Measurements from ENCODE around the gene SLC25A19. TPM values are rescaled to one million over a fixed set of nuclear protein-coding genes. Genes with fewer than 3 reads are reported as not detected.

The SLC25A19 gene
- total RNA-seq, 1 donor from 2014 or later: 1.0 TPM

- Histone ChIP-seq H3K4me1 (ENCODE audit: control insufficient read depth in 3 of 3, insufficient read depth in 3 of 3, low read length in 3 of 3) (peaks cover 2 to 5% (median 5%) of the 10 kb centered on the region in 3 donors), H3K36me3 (ENCODE audit: control insufficient read depth in 3 of 3, insufficient read depth in 3 of 3, low read length in 3 of 3) (peaks cover 20 to 28% (median 21%) of the 10 kb centered on the region in 3 donors), H3K27me3 (ENCODE audit: control insufficient read depth in 3 of 3, insufficient read depth in 3 of 3, low read length in 3 of 3) (no peaks in the 10 kb centered on the region), H3K9ac (ENCODE audit: low read depth in 1 of 3, low read length in 3 of 3) (no peak overlapping the region), H3K27ac (ENCODE audit: low read depth, low read length) (no peak overlapping the region), H3K9me3 (ENCODE audit: control insufficient read depth in 3 of 3, low read length in 3 of 3) (no peaks in the 10 kb centered on the region), H3K4me3 (ENCODE audit: low read length in 3 of 3) (no peak overlapping the region)
Measured at GRCh38 chr17:75319904-75320691, 30.9 kb upstream of the SLC25A19 start.

DNA sequence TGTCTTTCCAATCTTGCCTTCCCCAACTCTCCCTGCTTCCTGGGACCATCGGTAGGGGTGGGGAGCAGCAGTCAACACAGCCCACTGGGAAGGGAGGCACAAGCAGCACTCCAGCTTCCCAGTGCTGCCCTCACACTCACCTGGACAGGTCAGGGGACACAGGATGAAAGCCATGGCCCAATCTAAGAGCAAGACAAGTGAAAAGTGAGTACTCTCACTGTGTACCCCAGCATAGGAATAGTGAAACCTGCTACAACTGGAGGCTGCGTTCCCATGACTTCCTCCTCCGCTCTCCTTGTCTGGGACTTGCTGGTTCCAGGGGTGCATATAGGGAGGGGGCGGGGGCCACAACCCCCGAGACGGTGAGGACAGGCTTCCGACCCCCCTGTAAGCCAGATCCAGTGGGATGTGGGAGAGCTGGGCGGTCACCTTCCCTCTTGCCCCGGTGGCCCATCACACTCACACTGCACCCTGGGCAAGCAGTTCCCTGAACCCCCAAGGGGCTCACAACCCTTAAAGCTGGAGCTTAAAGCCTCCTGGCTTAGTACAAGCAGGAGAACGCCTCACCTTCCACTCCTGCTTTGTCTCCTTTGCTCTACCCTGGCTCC, 29.5 kb upstream of the SLC25A19 start:
- no peaks in the 10 kb centered on the region for H3K9me3 ChIP-seq (ENCODE audit: control insufficient read depth in 3 of 3, low read length in 3 of 3)
- peaks cover 4 to 5% (median 5%) of the 10 kb centered on the region in 3 donors for H3K4me1 ChIP-seq (ENCODE audit: control insufficient read depth in 3 of 3, insufficient read depth in 3 of 3, low read length in 3 of 3)
- no peak overlapping the region for H3K9ac ChIP-seq (ENCODE audit: low read depth in 1 of 3, low read length in 3 of 3)
- peaks cover 20 to 28% (median 21%) of the 10 kb centered on the region in 3 donors for H3K36me3 ChIP-seq (ENCODE audit: control insufficient read depth in 3 of 3, insufficient read depth in 3 of 3, low read length in 3 of 3)
- H3K27me3 ChIP-seq (ENCODE audit: control insufficient read depth in 3 of 3, insufficient read depth in 3 of 3, low read length in 3 of 3): no peaks in the 10 kb centered on the region
- H3K27ac ChIP-seq (ENCODE audit: low read depth, low read length): no peak overlapping the region
- no peak overlapping the region for H3K4me3 ChIP-seq (ENCODE audit: low read length in 3 of 3)

DNA sequence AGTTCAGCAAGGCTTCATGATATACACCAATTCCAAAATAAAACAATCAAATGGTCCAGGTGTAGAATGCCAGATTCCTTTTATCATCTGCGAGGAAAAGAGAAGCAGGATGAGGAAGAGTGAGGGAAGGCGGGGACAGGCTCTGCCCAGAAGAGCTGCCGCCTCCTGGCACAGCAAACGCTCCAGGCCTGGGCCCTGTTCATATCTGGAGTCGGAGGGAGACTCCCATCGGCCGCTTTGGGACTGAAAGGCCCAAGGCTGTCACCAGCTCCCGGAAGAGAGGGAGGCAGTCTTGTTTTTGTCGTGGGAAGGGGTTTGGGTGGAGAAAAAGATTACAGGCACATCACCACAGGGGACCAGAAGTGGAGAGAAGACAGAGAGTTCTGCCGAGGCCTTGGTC, 29.0 kb upstream of the SLC25A19 start:
- Histone ChIP-seq H3K27me3 (ENCODE audit: control insufficient read depth in 3 of 3, insufficient read depth in 3 of 3, low read length in 3 of 3) (no peaks in the 10 kb centered on the region), H3K4me3 (ENCODE audit: low read length in 3 of 3) (no peak overlapping the region), H3K4me1 (ENCODE audit: control insufficient read depth in 3 of 3, insufficient read depth in 3 of 3, low read length in 3 of 3) (peaks cover under 1 to 3% (median 2%) of the 10 kb centered on the region in 3 donors), H3K27ac (ENCODE audit: low read depth, low read length) (no peak overlapping the region), H3K9ac (ENCODE audit: low read depth in 1 of 3, low read length in 3 of 3) (no peak overlapping the region), H3K36me3 (ENCODE audit: control insufficient read depth in 3 of 3, insufficient read depth in 3 of 3, low read length in 3 of 3) (peaks cover 20 to 28% (median 21%) of the 10 kb centered on the region in 3 donors), H3K9me3 (ENCODE audit: control insufficient read depth in 3 of 3, low read length in 3 of 3) (no peaks in the 10 kb centered on the region)

DNA sequence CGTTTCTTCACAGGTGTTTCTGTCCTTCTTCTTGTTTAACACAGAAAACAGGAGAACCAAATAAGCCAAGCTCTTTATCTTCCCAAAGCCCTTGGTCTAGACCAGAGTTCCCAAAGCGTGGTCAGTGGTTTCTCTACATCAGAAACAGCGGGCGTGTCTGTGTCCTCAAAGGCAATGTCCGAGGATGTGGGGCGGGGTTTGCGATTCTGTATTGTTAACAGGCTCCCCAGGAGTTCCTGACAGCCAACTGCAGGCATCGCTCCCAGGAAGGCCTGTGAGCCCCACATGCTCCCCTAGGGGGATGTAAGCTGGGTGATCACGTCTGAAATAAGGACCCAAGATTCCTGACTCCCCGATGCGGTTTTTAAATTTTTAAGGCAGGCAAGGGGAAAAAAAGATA, 28.4 kb upstream of the SLC25A19 start:
- H3K27me3 ChIP-seq (ENCODE audit: control insufficient read depth in 3 of 3, insufficient read depth in 3 of 3, low read length in 3 of 3): no peaks in the 10 kb centered on the region
- no peak overlapping the region for H3K4me3 ChIP-seq (ENCODE audit: low read length in 3 of 3)
- H3K9me3 ChIP-seq (ENCODE audit: control insufficient read depth in 3 of 3, low read length in 3 of 3): no peaks in the 10 kb centered on the region
- peaks cover 20 to 28% (median 21%) of the 10 kb centered on the region in 3 donors for H3K36me3 ChIP-seq (ENCODE audit: control insufficient read depth in 3 of 3, insufficient read depth in 3 of 3, low read length in 3 of 3)
- H3K9ac ChIP-seq (ENCODE audit: low read depth in 1 of 3, low read length in 3 of 3): no peak overlapping the region
- H3K4me1 ChIP-seq (ENCODE audit: control insufficient read depth in 3 of 3, insufficient read depth in 3 of 3, low read length in 3 of 3): peaks cover 0 to 5% (median 2%) of the 10 kb centered on the region in 3 donors
- H3K27ac ChIP-seq (ENCODE audit: low read depth, low read length): no peak overlapping the region

DNA sequence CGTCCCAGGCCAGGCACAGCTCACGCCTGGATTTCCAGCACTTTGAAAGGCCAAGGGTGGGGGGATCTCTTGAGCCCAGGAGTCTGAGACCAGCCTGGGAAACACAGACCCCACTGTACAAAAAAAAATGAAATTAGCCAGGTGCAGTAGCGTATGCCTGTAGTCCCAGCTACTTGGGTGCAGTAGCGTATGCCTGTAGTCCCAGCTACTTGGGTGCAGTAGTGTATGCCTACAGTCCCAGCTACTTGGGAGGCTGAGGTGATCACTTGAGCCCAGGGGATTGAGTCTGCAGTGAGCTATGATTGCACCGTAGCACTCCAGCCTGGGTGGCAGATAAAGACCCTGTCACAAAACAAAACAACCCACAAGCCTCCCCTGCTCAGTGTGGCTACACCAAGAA, 27.0 kb upstream of the SLC25A19 start:
- Histone ChIP-seq H3K9me3 (ENCODE audit: control insufficient read depth in 3 of 3, low read length in 3 of 3) (no peaks in the 10 kb centered on the region), H3K4me3 (ENCODE audit: low read length in 3 of 3) (no peak overlapping the region), H3K36me3 (ENCODE audit: control insufficient read depth in 3 of 3, insufficient read depth in 3 of 3, low read length in 3 of 3) (peaks cover 14 to 20% (median 15%) of the 10 kb centered on the region in 3 donors), H3K9ac (ENCODE audit: low read depth in 1 of 3, low read length in 3 of 3) (no peak overlapping the region), H3K4me1 (ENCODE audit: control insufficient read depth in 3 of 3, insufficient read depth in 3 of 3, low read length in 3 of 3) (peaks cover 0 to 5% (median 2%) of the 10 kb centered on the region in 3 donors), H3K27me3 (ENCODE audit: control insufficient read depth in 3 of 3, insufficient read depth in 3 of 3, low read length in 3 of 3) (no peaks in the 10 kb centered on the region), H3K27ac (ENCODE audit: low read depth, low read length) (no peak overlapping the region)

GRCh38 chr17:75315541-75316243, 26.5 kb upstream of the SLC25A19 start:
- peaks cover 9 to 17% (median 12%) of the 10 kb centered on the region in 3 donors for H3K36me3 ChIP-seq (ENCODE audit: control insufficient read depth in 3 of 3, insufficient read depth in 3 of 3, low read length in 3 of 3)
- no peaks in the 10 kb centered on the region for H3K9me3 ChIP-seq (ENCODE audit: control insufficient read depth in 3 of 3, low read length in 3 of 3)
- no peak overlapping the region for H3K9ac ChIP-seq (ENCODE audit: low read depth in 1 of 3, low read length in 3 of 3)
- H3K4me1 ChIP-seq (ENCODE audit: control insufficient read depth in 3 of 3, insufficient read depth in 3 of 3, low read length in 3 of 3): peaks cover 0 to 5% (median 2%) of the 10 kb centered on the region in 3 donors
- no peaks in the 10 kb centered on the region for H3K27me3 ChIP-seq (ENCODE audit: control insufficient read depth in 3 of 3, insufficient read depth in 3 of 3, low read length in 3 of 3)
- H3K4me3 ChIP-seq (ENCODE audit: low read length in 3 of 3): no peak overlapping the region
- H3K27ac ChIP-seq (ENCODE audit: low read depth, low read length): no peak overlapping the region

- Histone ChIP-seq H3K9me3 (ENCODE audit: control insufficient read depth in 3 of 3, low read length in 3 of 3) (no peaks in the 10 kb centered on the region), H3K27ac (ENCODE audit: low read depth, low read length) (peak overlapping the region; percentile 48), H3K36me3 (ENCODE audit: control insufficient read depth in 3 of 3, insufficient read depth in 3 of 3, low read length in 3 of 3) (peaks cover 4 to 8% (median 4%) of the 10 kb centered on the region in 3 donors), H3K9ac (ENCODE audit: low read depth in 1 of 3, low read length in 3 of 3) (no peak overlapping the region), H3K27me3 (ENCODE audit: control insufficient read depth in 3 of 3, insufficient read depth in 3 of 3, low read length in 3 of 3) (no peaks in the 10 kb centered on the region), H3K4me1 (ENCODE audit: control insufficient read depth in 3 of 3, insufficient read depth in 3 of 3, low read length in 3 of 3) (peaks cover 0 to 5% (median 2%) of the 10 kb centered on the region in 3 donors), H3K4me3 (ENCODE audit: low read length in 3 of 3) (no peak overlapping the region)
Measured at GRCh38 chr17:75313941-75314551, 24.8 kb upstream of the SLC25A19 start.

DNA sequence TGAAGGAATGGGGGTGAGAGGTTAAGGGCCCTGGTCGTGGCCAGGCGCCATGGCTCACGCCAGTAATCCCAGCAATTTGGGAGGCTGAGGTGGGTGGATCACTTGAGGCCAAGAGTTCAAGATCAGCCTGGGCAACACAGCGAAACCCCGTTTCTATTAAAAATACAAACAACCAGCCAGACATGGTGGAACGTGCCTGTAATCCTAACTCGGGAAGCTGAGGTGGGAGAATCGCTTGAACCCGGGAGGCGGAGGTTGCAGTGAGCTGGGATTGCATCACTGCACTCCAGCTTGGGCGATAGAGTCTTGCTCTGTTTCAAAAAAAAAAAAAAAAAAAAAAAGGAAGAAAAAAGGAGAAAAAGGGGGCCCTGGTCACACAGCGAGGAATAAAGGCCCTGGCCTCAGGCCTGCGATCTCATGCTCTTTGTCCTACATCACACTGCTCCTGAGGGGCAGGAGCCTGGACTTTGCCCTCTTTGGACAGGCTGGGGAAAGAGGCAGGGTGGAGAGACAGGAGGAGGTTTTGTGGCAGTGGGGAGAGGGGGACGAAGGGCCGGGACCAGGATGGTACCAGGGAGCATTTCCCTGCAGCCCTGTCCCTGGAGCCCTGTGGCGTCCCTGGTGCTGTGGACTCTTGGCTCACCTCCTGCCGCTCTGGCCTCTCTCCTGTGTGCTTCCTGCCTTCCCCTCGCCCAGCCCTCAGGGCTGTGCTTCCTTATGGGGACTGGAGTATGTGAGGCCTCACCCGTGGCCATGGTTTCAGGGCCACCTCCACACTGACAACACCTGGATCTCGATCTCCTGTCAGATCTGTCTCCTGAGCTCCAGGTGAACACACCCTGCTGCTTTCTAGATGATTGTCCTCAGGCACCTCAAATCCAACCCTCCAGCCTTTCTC, 19.7 kb upstream of the SLC25A19 start:
- Histone ChIP-seq H3K4me1 (ENCODE audit: control insufficient read depth in 3 of 3, insufficient read depth in 3 of 3, low read length in 3 of 3) (peaks cover 0 to 5% (median 2%) of the 10 kb centered on the region in 3 donors), H3K4me3 (ENCODE audit: low read length in 3 of 3) (no peak overlapping the region), H3K27ac (ENCODE audit: low read depth, low read length) (peak overlapping the region; percentile 56), H3K36me3 (ENCODE audit: control insufficient read depth in 3 of 3, insufficient read depth in 3 of 3, low read length in 3 of 3) (no peaks in the 10 kb centered on the region), H3K9me3 (ENCODE audit: control insufficient read depth in 3 of 3, low read length in 3 of 3) (no peaks in the 10 kb centered on the region), H3K27me3 (ENCODE audit: control insufficient read depth in 3 of 3, insufficient read depth in 3 of 3, low read length in 3 of 3) (no peaks in the 10 kb centered on the region), H3K9ac (ENCODE audit: low read depth in 1 of 3, low read length in 3 of 3) (no peak overlapping the region)
